HL-60 (cell line): ENCODE results near the gene ARHGAP25.

ENCODE experiments used
- DNase-seq, 2 experiments: peaks; one replicate each; pipeline ENCODE4 v3.0.0-alpha.2; 2010 to 2020; ENCODE audit warnings: low read depth in 1 of 2, low spot score in 1 of 2
- H3K27ac ChIP-seq: fragments of 250-450 bp; sonication (Bioruptor Pico); replicated peaks from 2 replicates; pipeline ENCODE4 v1.5.1; 2020; ENCODE audit warnings: mild to moderate bottlenecking, moderate library complexity
- H3K27me3 ChIP-seq: fragments of 250-450 bp; sonication (Bioruptor Pico); 2 replicates; pipeline ENCODE4 v1.5.1; 2021; ENCODE audit warnings: mild to moderate bottlenecking, moderate library complexity; ENCODE audit not compliant: insufficient read depth, poor library complexity, severe bottlenecking
- H3K4me3 ChIP-seq: replicated peaks from 2 replicates; pipeline ENCODE4 v1.5.1; 2011; ENCODE audit warnings: mild to moderate bottlenecking, control low read depth, low read length; ENCODE audit not compliant: insufficient read depth
- GABPA ChIP-seq: IDR thresholded peaks from 2 replicates; pipeline ENCODE4 v1.6.1; 2012; ENCODE audit warnings: low read depth
- POLR2AphosphoS5 ChIP-seq: IDR thresholded peaks from 2 replicates; pipeline ENCODE4 v1.6.1; 2012; ENCODE audit warnings: low read depth
- SPI1 ChIP-seq: IDR thresholded peaks from 2 replicates; pipeline ENCODE4 v1.6.1; 2012; ENCODE audit warnings: low read depth, mild to moderate bottlenecking, borderline replicate concordance
- TF ChIP-seq, protein P1 (sequence below): IDR thresholded peaks from one replicate; pipeline ENCODE4 v1.5.1; 2011; ENCODE audit warnings: low read length, control low read depth, inconsistent platforms; ENCODE audit not compliant: insufficient read depth
- TF ChIP-seq, protein P2 (sequence below): IDR thresholded peaks from 2 replicates; pipeline ENCODE4 v1.6.1; 2012; ENCODE audit warnings: low read depth; ENCODE audit not compliant: insufficient replicate concordance

The ARHGAP25 gene

DNA sequence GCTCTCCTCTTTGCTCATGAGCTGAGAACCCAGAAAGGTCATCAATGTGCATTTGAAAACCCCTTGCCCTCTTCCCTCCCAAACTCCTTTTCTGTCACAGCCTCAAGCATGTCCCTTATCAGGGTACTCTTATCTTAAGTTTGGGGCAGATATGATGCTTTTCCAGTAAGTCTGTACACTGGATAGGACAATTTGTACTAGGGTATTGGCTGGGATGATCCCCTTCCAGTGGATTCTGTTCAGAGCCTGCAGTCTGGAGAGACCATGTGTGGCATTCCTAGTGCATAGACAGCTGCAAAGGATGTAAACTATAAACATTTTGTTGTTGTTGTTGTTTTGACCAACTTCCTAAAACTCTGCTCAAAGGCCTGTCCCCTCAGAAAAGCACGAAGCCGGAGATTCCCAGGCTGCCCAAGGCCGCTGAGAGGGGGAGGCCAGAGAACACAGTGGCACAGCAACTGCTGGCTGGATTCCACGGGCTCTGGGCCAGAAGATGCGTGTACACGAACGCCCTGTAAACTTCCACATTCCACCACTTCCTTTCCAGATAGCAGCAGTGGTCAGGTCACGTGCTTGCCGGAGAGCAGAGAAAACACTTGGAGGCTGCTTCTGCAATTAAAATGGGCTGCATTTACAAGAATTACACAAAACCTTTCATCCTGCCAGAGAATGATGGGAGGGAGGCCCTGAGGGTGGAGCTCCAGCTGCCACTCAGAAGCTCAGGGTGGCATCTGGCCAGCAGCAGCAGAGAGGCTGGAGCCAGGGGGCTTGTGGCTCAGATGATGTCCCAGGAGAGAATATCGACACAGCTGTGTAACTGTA is 94.5 kb downstream of the ARHGAP25 start:
- Histone ChIP-seq H3K27me3 (no peaks in the 10 kb centered on the region), H3K27ac (peak overlapping the region; percentile 76), H3K4me3 (no peak overlapping the region)
- TF ChIP-seq, protein P1, sequence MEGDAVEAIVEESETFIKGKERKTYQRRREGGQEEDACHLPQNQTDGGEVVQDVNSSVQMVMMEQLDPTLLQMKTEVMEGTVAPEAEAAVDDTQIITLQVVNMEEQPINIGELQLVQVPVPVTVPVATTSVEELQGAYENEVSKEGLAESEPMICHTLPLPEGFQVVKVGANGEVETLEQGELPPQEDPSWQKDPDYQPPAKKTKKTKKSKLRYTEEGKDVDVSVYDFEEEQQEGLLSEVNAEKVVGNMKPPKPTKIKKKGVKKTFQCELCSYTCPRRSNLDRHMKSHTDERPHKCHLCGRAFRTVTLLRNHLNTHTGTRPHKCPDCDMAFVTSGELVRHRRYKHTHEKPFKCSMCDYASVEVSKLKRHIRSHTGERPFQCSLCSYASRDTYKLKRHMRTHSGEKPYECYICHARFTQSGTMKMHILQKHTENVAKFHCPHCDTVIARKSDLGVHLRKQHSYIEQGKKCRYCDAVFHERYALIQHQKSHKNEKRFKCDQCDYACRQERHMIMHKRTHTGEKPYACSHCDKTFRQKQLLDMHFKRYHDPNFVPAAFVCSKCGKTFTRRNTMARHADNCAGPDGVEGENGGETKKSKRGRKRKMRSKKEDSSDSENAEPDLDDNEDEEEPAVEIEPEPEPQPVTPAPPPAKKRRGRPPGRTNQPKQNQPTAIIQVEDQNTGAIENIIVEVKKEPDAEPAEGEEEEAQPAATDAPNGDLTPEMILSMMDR: no peak
- peak; percentile 88 for TF ChIP-seq POLR2AphosphoS5
- peak; percentile 93 for TF ChIP-seq SPI1
- DNase-seq: peak; percentile 96 to 99

DNA sequence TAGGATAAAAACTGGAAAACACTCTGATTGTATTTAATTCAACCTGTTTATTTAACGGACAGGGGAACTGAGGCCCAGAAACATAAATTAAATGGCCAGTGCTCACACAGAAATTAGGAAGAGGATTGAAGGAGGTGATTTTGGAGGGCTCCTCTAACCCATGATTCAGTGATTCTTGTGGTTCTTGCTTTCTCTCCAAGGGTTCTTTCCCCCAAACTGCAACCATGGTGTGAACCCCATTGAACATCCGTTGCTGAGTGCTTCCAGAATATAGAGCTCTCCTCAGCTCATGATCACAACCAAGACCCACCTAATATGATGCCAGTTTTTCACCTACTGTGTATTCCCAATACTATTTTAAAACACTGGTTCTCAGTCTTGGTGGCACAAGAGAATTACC is 95.1 kb downstream of the ARHGAP25 start:
- no peak overlapping the region for H3K4me3 ChIP-seq

DNA sequence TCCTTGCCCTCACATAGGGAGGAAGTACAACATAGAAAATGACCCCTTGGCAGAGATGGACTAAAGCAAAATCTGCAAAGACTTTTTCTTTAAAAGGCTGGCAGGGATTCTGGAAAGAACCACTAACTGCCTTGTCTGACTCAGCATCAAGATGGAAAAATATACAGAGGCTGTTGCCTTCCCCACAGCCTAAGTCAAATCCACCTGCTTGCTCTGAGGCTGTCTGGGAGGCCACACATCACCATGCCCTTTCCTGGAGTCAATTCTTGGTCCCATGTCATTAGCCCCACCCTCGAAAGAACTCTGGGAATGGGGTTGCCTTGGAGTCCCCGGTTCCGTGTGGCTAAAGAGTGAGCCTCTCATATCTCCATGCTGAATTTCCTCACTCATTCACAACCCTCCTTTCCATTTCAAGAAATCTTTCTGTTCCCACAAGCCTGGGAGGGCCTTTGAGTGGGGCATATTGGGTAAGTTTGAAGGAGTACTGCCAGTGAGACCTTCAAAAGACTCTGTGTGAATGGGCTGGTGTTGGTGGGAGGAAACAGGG is 97.1 kb downstream of the ARHGAP25 start:
- Histone ChIP-seq H3K27ac (peak overlapping the region; percentile 43), H3K4me3 (no peak overlapping the region), H3K27me3 (no peaks in the 10 kb centered on the region)
- no peak for TF ChIP-seq POLR2AphosphoS5
- peak; percentile 9; the same call in 1 of the 2 replicates for TF ChIP-seq SPI1
- no peak for DNase-seq

More for the DNA sequence above, 95.1 kb downstream of the ARHGAP25 start:
- Histone ChIP-seq H3K27ac (peak overlapping the region; percentile 67), H3K27me3 (no peaks in the 10 kb centered on the region)
- DNase-seq: no peak
- TF ChIP-seq, protein P1: no peak
- TF ChIP-seq SPI1: no peak
- no peak for TF ChIP-seq GABPA
- TF ChIP-seq POLR2AphosphoS5: no peak
- TF ChIP-seq, protein P2, sequence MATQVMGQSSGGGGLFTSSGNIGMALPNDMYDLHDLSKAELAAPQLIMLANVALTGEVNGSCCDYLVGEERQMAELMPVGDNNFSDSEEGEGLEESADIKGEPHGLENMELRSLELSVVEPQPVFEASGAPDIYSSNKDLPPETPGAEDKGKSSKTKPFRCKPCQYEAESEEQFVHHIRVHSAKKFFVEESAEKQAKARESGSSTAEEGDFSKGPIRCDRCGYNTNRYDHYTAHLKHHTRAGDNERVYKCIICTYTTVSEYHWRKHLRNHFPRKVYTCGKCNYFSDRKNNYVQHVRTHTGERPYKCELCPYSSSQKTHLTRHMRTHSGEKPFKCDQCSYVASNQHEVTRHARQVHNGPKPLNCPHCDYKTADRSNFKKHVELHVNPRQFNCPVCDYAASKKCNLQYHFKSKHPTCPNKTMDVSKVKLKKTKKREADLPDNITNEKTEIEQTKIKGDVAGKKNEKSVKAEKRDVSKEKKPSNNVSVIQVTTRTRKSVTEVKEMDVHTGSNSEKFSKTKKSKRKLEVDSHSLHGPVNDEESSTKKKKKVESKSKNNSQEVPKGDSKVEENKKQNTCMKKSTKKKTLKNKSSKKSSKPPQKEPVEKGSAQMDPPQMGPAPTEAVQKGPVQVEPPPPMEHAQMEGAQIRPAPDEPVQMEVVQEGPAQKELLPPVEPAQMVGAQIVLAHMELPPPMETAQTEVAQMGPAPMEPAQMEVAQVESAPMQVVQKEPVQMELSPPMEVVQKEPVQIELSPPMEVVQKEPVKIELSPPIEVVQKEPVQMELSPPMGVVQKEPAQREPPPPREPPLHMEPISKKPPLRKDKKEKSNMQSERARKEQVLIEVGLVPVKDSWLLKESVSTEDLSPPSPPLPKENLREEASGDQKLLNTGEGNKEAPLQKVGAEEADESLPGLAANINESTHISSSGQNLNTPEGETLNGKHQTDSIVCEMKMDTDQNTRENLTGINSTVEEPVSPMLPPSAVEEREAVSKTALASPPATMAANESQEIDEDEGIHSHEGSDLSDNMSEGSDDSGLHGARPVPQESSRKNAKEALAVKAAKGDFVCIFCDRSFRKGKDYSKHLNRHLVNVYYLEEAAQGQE: no peak

DNA sequence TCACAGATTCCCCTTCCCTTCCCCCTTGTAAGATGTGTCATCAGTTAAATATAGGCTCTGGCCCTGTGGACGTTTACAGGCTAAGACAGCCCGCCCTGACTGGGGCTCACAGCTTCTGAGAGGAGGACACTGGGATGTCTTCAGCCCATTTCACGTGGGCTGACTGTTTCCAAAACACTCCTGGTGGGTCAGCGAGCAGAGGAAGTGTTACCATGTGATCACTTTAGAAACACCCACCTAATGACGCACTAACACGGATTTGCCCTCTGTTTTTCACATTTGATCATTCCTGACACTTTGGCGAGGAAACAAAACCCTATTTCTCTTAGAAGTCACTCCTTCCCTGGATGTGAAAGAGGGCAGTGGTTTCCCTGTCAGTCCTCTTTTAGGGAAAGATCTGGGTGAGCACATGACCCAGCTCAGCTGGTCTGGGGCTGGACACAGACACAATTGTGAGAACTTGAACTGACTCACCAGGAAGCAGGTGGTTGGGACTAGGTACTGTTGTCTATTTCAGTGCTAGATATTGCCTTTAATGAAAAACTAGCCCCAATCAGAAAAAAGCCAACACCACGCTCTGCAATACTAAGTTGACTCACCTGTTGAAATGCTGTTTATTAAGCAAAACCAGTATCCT is 97.7 kb downstream of the ARHGAP25 start:
- DNase-seq: peak; percentile 52 to 62
- TF ChIP-seq, protein P2: no peak
- TF ChIP-seq POLR2AphosphoS5: no peak
- TF ChIP-seq SPI1: peak; percentile 27; the same call in 1 of the 2 replicates
- Histone ChIP-seq H3K27me3 (no peaks in the 10 kb centered on the region), H3K27ac (peak overlapping the region; percentile 43), H3K4me3 (no peak overlapping the region)
